HCT116 (cell line): Measurements from ENCODE around the gene GATM. TPM values are rescaled to one million over a fixed set of nuclear protein-coding genes. Genes with fewer than 3 reads are reported as not detected.

Source experiments
- ATAC-seq: fragments of 200-7000 bp; cut with Tn5 transposase; 2 replicates; pipeline ENCODE4 v1.9.1; 2020; ENCODE audit warnings: mild to moderate bottlenecking, moderate library complexity
- Bru-seq: library from RNA; stranded (reverse); fragments of 400-500 nt; gene quantifications from one replicate; lab custom pipeline; 2021; lab: Mats Ljungman, UMichigan
- BruChase-seq, 2 experiments: library from RNA; stranded (reverse); fragments of 400-500 nt; gene quantifications; one replicate each; lab custom pipeline; 2021; lab: Mats Ljungman, UMichigan
- BruUV-seq: library from RNA; stranded (reverse); fragments of 400-500 nt; replicated peaks from 2 replicates; lab custom pipeline; 2021; lab: Mats Ljungman, UMichigan
- CTCF ChIA-PET: fragments of 300-600 bp; sonication (Branson Sonifier 250); formaldehyde crosslinking; loops from one replicate; lab custom pipeline; 2021; ENCODE audit warnings: antibody characterized with exemption; lab: Charles Lee
- POLR2A ChIA-PET: fragments of 300-600, 350-600 bp; sonication (Branson Sonifier 250); formaldehyde crosslinking; loops from one replicate; lab custom pipeline; 2021; ENCODE audit warnings: antibody characterized with exemption; lab: Charles Lee
- RAD21 ChIA-PET, 2 experiments: fragments of 300-600 bp; sonication (Branson Sonifier 250); formaldehyde crosslinking; loops; one replicate each; lab custom pipeline; 2023; ENCODE audit warnings: low total read pairs in 2 of 2; ENCODE audit not compliant: uncharacterized antibody in 2 of 2, unreplicated experiment in 2 of 2, low non-redundant PET in 1 of 2; lab: Charles Lee
- DNase-seq: peaks from one replicate; pipeline ENCODE4 v3.0.0-alpha.2; 2010; ENCODE audit warnings: low read depth, low spot score
- H2AFZ ChIP-seq: fragments of 200-600 bp; shearing (Covaris generic), sonication (generic); 2 replicates; pipeline ENCODE4 v1.6.1; 2017; ENCODE audit warnings: low read depth, mixed run types, mixed read lengths, antibody characterized with exemption, low read length; ENCODE audit not compliant: poor library complexity, severe bottlenecking
- H3K27ac ChIP-seq: 2 replicates; pipeline ENCODE4 v1.5.1; 2012; ENCODE audit warnings: low read depth, low read length
- H3K27me3 ChIP-seq: fragments of 200-600 bp; sonication (generic); 2 replicates; pipeline ENCODE4 v1.6.1; 2016; ENCODE audit warnings: mixed run types, low read length, mixed read lengths; ENCODE audit not compliant: insufficient read depth
- H3K36me3 ChIP-seq, 2 experiments: fragments of 200-500 bp in 1 of 2; fragments of 200-600 bp in 1 of 2; sonication (Bioruptor generic) in 1 of 2; sonication (generic) in 1 of 2; 2 replicates each; pipeline versions ENCODE4 v1.5.1 to v1.6.1; 2014 to 2016; ENCODE audit warnings: low read length in 2 of 2, inconsistent platforms in 1 of 2, mixed read lengths in 1 of 2, mixed run types in 1 of 2; ENCODE audit not compliant: insufficient read depth in 2 of 2, control insufficient read depth in 1 of 2
- H3K4me1 ChIP-seq, 2 experiments: fragments of 200-600 bp in 1 of 2; sonication (generic) in 1 of 2; 2 replicates each; pipeline versions ENCODE4 v1.5.1 to v1.6.1; 2012 to 2017; ENCODE audit warnings: low read length in 2 of 2, inconsistent platforms in 1 of 2, mild to moderate bottlenecking in 1 of 2, mixed read lengths in 1 of 2, mixed run types in 1 of 2, moderate library complexity in 1 of 2; ENCODE audit not compliant: insufficient read depth in 2 of 2, control insufficient read depth in 1 of 2
- H3K4me2 ChIP-seq: fragments of 200-600 bp; sonication (generic); 2 replicates; pipeline ENCODE4 v1.6.1; 2017; ENCODE audit warnings: mixed run types, low read length, mixed read lengths
- H3K4me3 ChIP-seq, 2 experiments: fragments of 200-600 bp in 1 of 2; sonication (generic) in 1 of 2; replicated peaks in 1 of 2; 2 replicates each; pipeline ENCODE4 v1.5.1; 2011 to 2016; ENCODE audit warnings: low read length in 2 of 2, control low read depth in 1 of 2, low read depth in 1 of 2, mild to moderate bottlenecking in 1 of 2, mixed read lengths in 1 of 2, mixed run types in 1 of 2
- H3K79me2 ChIP-seq: fragments of 200-600 bp; sonication (generic); 2 replicates; pipeline ENCODE4 v1.6.1; 2017; ENCODE audit warnings: mild to moderate bottlenecking, mixed run types, low read length, moderate library complexity, mixed read lengths; ENCODE audit not compliant: insufficient read depth
- H3K9ac ChIP-seq: fragments of 200-600 bp; sonication (generic); 2 replicates; pipeline ENCODE4 v1.6.1; 2016; ENCODE audit warnings: low read length, mixed read lengths
- H3K9me2 ChIP-seq: fragments of 200-600 bp; sonication (generic), shearing (Covaris generic); 2 replicates; pipeline ENCODE4 v1.6.1; 2017; ENCODE audit warnings: mixed run types, mild to moderate bottlenecking, moderate library complexity; ENCODE audit not compliant: insufficient read depth
- H3K9me3 ChIP-seq, 2 experiments: fragments of 200-500 bp in 1 of 2; fragments of 200-600 bp in 1 of 2; sonication (Bioruptor generic) in 1 of 2; sonication (generic) in 1 of 2; 2 replicates each; pipeline ENCODE4 v1.6.1; 2014 to 2017; ENCODE audit warnings: low read length in 2 of 2, mixed read lengths in 2 of 2, inconsistent platforms in 1 of 2, low read depth in 1 of 2, mild to moderate bottlenecking in 1 of 2, mixed run types in 1 of 2, moderate library complexity in 1 of 2; ENCODE audit not compliant: control insufficient read depth in 1 of 2, insufficient read depth in 1 of 2
- H4K20me1 ChIP-seq: fragments of 200-600 bp; sonication (generic), shearing (Covaris generic); 2 replicates; pipeline ENCODE4 v1.6.1; 2017; ENCODE audit warnings: mixed run types, mild to moderate bottlenecking, moderate library complexity; ENCODE audit not compliant: insufficient read depth
- CBX3 ChIP-seq: IDR thresholded peaks from 2 replicates; pipeline ENCODE4 v1.6.1; 2012; ENCODE audit warnings: low read depth
- EGR1 ChIP-seq: IDR thresholded peaks from 2 replicates; pipeline ENCODE4 v1.6.1; 2012; ENCODE audit warnings: low read depth
- ELF1 ChIP-seq: IDR thresholded peaks from 2 replicates; pipeline ENCODE4 v1.6.1; 2012; ENCODE audit warnings: low read depth, borderline replicate concordance
- EZH2phosphoT487 ChIP-seq: fragments of 200-600 bp; IDR thresholded peaks from 2 replicates; pipeline ENCODE4 v1.6.1; 2018; ENCODE audit warnings: antibody characterized with exemption, borderline replicate concordance
- FOSL1 ChIP-seq: IDR thresholded peaks from 2 replicates; pipeline ENCODE4 v1.6.1; 2012; ENCODE audit warnings: low read depth
- JUND ChIP-seq: IDR thresholded peaks from 2 replicates; pipeline ENCODE4 v1.6.1; 2012
- MAX ChIP-seq: IDR thresholded peaks from 2 replicates; pipeline ENCODE4 v1.6.1; 2012
- POLR2A ChIP-seq: IDR thresholded peaks from 2 replicates; pipeline ENCODE4 v1.7.0; 2011; ENCODE audit warnings: borderline replicate concordance; ENCODE audit not compliant: insufficient read depth, insufficient read length; ENCODE audit errors: extremely low read depth
- POLR2AphosphoS5 ChIP-seq: IDR thresholded peaks from 2 replicates; pipeline ENCODE4 v1.6.1; 2011; ENCODE audit warnings: mild to moderate bottlenecking, low read depth, low read length, moderate library complexity
- REST ChIP-seq: IDR thresholded peaks from 2 replicates; pipeline ENCODE4 v1.6.1; 2012; ENCODE audit warnings: low read depth
- SP1 ChIP-seq: IDR thresholded peaks from 2 replicates; pipeline ENCODE4 v1.6.1; 2012; ENCODE audit warnings: low read depth
- TCF7L2 ChIP-seq: IDR thresholded peaks from 2 replicates; pipeline ENCODE4 v1.7.0; 2011; ENCODE audit warnings: borderline replicate concordance, inconsistent platforms; ENCODE audit not compliant: insufficient read depth, insufficient read length; ENCODE audit errors: extremely low read depth
- YY1 ChIP-seq: IDR thresholded peaks from 2 replicates; pipeline ENCODE4 v1.6.1; 2011; ENCODE audit warnings: low read length, low read depth, moderate library complexity, mild to moderate bottlenecking; ENCODE audit not compliant: insufficient replicate concordance; ENCODE audit errors: extremely low read depth
- ZFX ChIP-seq: fragments of 450-650 bp; IDR thresholded peaks from 2 replicates; pipeline ENCODE4 v1.6.1; 2017
- ZNF274 ChIP-seq: fragments of 200-500 bp; sonication (Bioruptor generic); IDR thresholded peaks from 2 replicates; pipeline ENCODE4 v1.6.1; 2014; ENCODE audit warnings: mild to moderate bottlenecking, low read depth, low read length, inconsistent platforms
- intact Hi-C: fragments of 100-400 bp; cut with micrococcal nuclease; formaldehyde crosslinking; loops from 2 replicates; pipeline ENCODE4 v1.10.0; 2022
- long read RNA-seq: library from polyadenylated mRNA; unstranded; transcript quantifications from one replicate; pipeline ENCODE4 v2.0.0, GENCODE V29; 2021; ENCODE audit not compliant: unreplicated experiment
- polyA plus RNA-seq: library from polyadenylated mRNA; unstranded; fragments of >200 nt; gene quantifications from 2 replicates; pipeline ENCODE4 v1.2.1, GENCODE V29; 2012; ENCODE audit warnings: missing spikeins
- total RNA-seq: library from RNA; stranded (reverse); gene quantifications from one replicate; pipeline ENCODE4 v1.2.1, GENCODE V29; 2021; ENCODE audit not compliant: unreplicated experiment

The GATM gene
- total RNA-seq (3.1 TPM), Bru-seq, nascent RNA (percentile 38 among the genes with signal in this experiment), BruChase-seq, experiment 1, labeled RNA remaining after a 6-hour chase (percentile 27 among the genes with signal in this experiment), BruChase-seq, experiment 2, labeled RNA remaining after a 2-hour chase (percentile 37 among the genes with signal in this experiment)
- polyA plus RNA-seq, result 1.3 and 2.4 TPM in 2 replicates
- long read RNA-seq, partial matches to known transcripts, result 0 of 4 reads
- long read RNA-seq, other reads (novel, unspliced or antisense), result 4 of 4 reads

GRCh38 chr15:45378149-45378912, at the start of gene GATM:
Gene GATM, minus strand, starts transcription at chr15:45378544. Its CDS starts 91 bp downstream, at chr15:45378453.
- Histone ChIP-seq H3K4me1 (no peaks in the 10 kb centered on the region), H3K27ac (no peak within 1 kb of the TSS), H3K9me2 (no peaks in the 10 kb centered on the region), H3K9me3 (no peaks in the 10 kb centered on the region), H3K79me2 (no peaks in the 10 kb centered on the region), H3K4me3 (no peak within 1 kb of the TSS), H3K4me2 (no peak within 1 kb of the TSS), H4K20me1 (no peaks in the 10 kb centered on the region), H2AFZ (no peak within 1 kb of the TSS), H3K9ac (no peak within 1 kb of the TSS), H3K36me3 (no peaks in the 10 kb centered on the region), H3K27me3 (no peaks in the 10 kb centered on the region)
- intact Hi-C loops, result no loop called here
- ChIA-PET POLR2A (no interaction called here), RAD21 (no interaction called here), CTCF (no interaction called here)
- ATAC-seq, result no peak
- no peak for DNase-seq
- BruUV-seq, result no TSS peak
- TF ChIP-seq CBX3 (no peak), POLR2AphosphoS5 (no peak), ELF1 (no peak), TCF7L2 (no peak), ZNF274 (no peak), JUND (no peak), EZH2phosphoT487 (no peak), POLR2A (no peak), SP1 (no peak)
- TF ChIP-seq, all 23 proteins: peak for 0

- no peaks in the 10 kb centered on the region for H3K27me3 ChIP-seq
- ATAC-seq (no peak), DNase-seq (no peak)
- intact Hi-C loops, result no loop called here
- peaks cover 0 to 3% of the 10 kb centered on the region in 2 experiments; a peak in 1 of 4 replicates for H3K36me3 ChIP-seq
- H2AFZ ChIP-seq, result no peak overlapping the region
- POLR2A ChIA-PET, result no interaction called here
- H3K4me1 ChIP-seq, result peaks cover 5 to 29% of the 10 kb centered on the region in 2 experiments; a peak in 3 of 4 replicates
- no peak overlapping the region for H3K27ac ChIP-seq
- no peaks in the 10 kb centered on the region for H3K9me2 ChIP-seq
- H3K9me3 ChIP-seq, result no peaks in the 10 kb centered on the region
- H3K4me2 ChIP-seq, result no peak overlapping the region
- no TSS peak for BruUV-seq
- CTCF ChIA-PET, result interaction anchor here (1.4 kb wide), 1 partner anchor 31 kb away, joined by 5 read pairs; no protein-coding TSS in a partner anchor
- no peak overlapping the region for H3K4me3 ChIP-seq
- no peak overlapping the region for H3K9ac ChIP-seq
- H4K20me1 ChIP-seq, result no peaks in the 10 kb centered on the region
- H3K79me2 ChIP-seq, result no peaks in the 10 kb centered on the region
- RAD21 ChIA-PET, result no interaction called here
- TF ChIP-seq ZFX (no peak), YY1 (no peak), REST (no peak), SP1 (no peak), FOSL1 (no peak), EGR1 (no peak), EZH2phosphoT487 (no peak), JUND (no peak), CBX3 (no peak), MAX (no peak), POLR2A (no peak), POLR2AphosphoS5 (no peak)
Observed at GRCh38 chr15:45427085-45427484, 48.7 kb upstream of the GATM start.
